Esophagus squamous epithelium (tissue), 5 donors: ENCODE data around the gene PTPRG. TPM values are rescaled to one million over a fixed set of nuclear protein-coding genes. Genes with fewer than 3 reads are reported as not detected.
A peak's percentile ranks its signal among the peaks of the same experiment; 100 is the strongest.

ENCODE experiments used
- DNase-seq: peaks from one replicate; lab custom pipeline; 2025; lab: John Stamatoyannopoulos, UW
- H3K27ac ChIP-seq, 4 donors: fragments of 200-600 bp; sonication (generic); one replicate each; pipeline ENCODE4 v1.5.1; 2016 to 2019; ENCODE audit warnings: mild to moderate bottlenecking in 1 of 4
- H3K27me3 ChIP-seq, 4 donors: fragments of 200-600 bp; sonication (generic); 1 replicate in 3 of 4; 2 replicates in 1 of 4; pipeline versions ENCODE4 v1.5.1 to v1.6.0; 2017 to 2021; ENCODE audit warnings: antibody characterized with exemption in 1 of 4
- H3K36me3 ChIP-seq, 3 donors: fragments of 200-600 bp; sonication (generic); one replicate each; pipeline ENCODE4 v1.5.1; 2016 to 2019
- H3K4me1 ChIP-seq, 3 donors: fragments of 200-600 bp; sonication (generic); one replicate each; pipeline ENCODE4 v1.5.1; 2017 to 2019
- H3K4me3 ChIP-seq, 4 donors: fragments of 200-600 bp; sonication (generic); 1 replicate in 3 of 4; 2 replicates in 1 of 4; pipeline ENCODE4 v1.5.1; 2016 to 2019; ENCODE audit warnings: mild to moderate bottlenecking in 2 of 4, moderate library complexity in 1 of 4
- H3K9me3 ChIP-seq, 3 donors: fragments of 200-600 bp; sonication (generic); one replicate each; pipeline ENCODE4 v1.5.1; 2016 to 2019
- CTCF ChIP-seq, 6 experiments: fragments of 450-650 bp in 4 of 6; fragments of 200-600 bp in 2 of 6; sonication (generic) in 2 of 6; IDR thresholded peaks; one replicate each; pipeline ENCODE4 v1.5.1; 2016 to 2019; ENCODE audit warnings: antibody characterized with exemption in 6 of 6, mild to moderate bottlenecking in 4 of 6, moderate library complexity in 4 of 6
- POLR2A ChIP-seq, 4 donors: fragments of 450-650 bp; IDR thresholded peaks; one replicate each; pipeline ENCODE4 v1.6.1; 2017; ENCODE audit warnings: antibody characterized with exemption in 4 of 4, mild to moderate bottlenecking in 4 of 4, moderate library complexity in 3 of 4
- WGBS, 2 donors: methylation state at CpG; one replicate each; pipeline ENCODE4 v1.1.5; 2018; 5-methylcytosine and 5-hydroxymethylcytosine counted together
- intact Hi-C: fragments of 100-400 bp; cut with DNase I; formaldehyde crosslinking; loops from one replicate; pipeline ENCODE4 v1.15.0; 2022
- total RNA-seq, 4 donors: library from RNA; depleted of rRNA; stranded (reverse); fragments of >200 nt; gene quantifications; one replicate each; pipeline ENCODE4 v1.1.0, GENCODE V29; 2016
- donor health status: DM: yes; HTN: yes; CAD: no.

The PTPRG gene
- total RNA-seq, 4 donors from 2014 or later = 3.7 to 42.2 (median 15.2) TPM

- TF ChIP-seq POLR2A (IDR thresholded peaks at IDR 0.05) (no peak), CTCF (IDR thresholded peaks at IDR 0.05) (no peak)
- Histone ChIP-seq H3K4me3 (no peak overlapping the region), H3K27ac (no peak overlapping the region), H3K27me3 (no peaks in the 10 kb centered on the region), H3K9me3 (no peaks in the 10 kb centered on the region), H3K4me1 (peaks cover 0 to 6% (median 0%) of the 10 kb centered on the region in 3 donors), H3K36me3 (no peaks in the 10 kb centered on the region)
- no peak for DNase-seq
- intact Hi-C loops = loop anchor here (10.0 kb wide), 2 partner anchors 292 to 328 kb away; partner anchors contain the start of gene PTPRG
- 80 to 87% methylated on average over 2 of the region's 2 CpGs for WGBS, 2 donors
Measured at GRCh38 chr3:61857297-61857696, 295.9 kb downstream of the PTPRG start.

- TF ChIP-seq CTCF (IDR thresholded peaks at IDR 0.05) = peak in 4 of 6 experiments; percentile 24 to 54 (median 44)
- no peak for TF ChIP-seq POLR2A (IDR thresholded peaks at IDR 0.05)
- Histone ChIP-seq H3K9me3 (no peaks in the 10 kb centered on the region), H3K4me3 (no peak overlapping the region), H3K4me1 (peaks cover 0 to 6% (median 0%) of the 10 kb centered on the region in 3 donors), H3K27ac (no peak overlapping the region), H3K27me3 (no peaks in the 10 kb centered on the region), H3K36me3 (no peaks in the 10 kb centered on the region)
- WGBS, 2 donors = 11 to 14% methylated on average over 2 of the region's 2 CpGs
- intact Hi-C loops = loop anchor here (10.0 kb wide), 2 partner anchors 293 to 327 kb away; partner anchors contain the start of gene PTPRG
- no peak for DNase-seq
Measured at GRCh38 chr3:61858054-61858453, 296.7 kb downstream of the PTPRG start.

- H3K4me1 ChIP-seq = peaks cover 0 to 6% (median 0%) of the 10 kb centered on the region in 3 donors
- H3K27me3 ChIP-seq = no peaks in the 10 kb centered on the region
- no peaks in the 10 kb centered on the region for H3K9me3 ChIP-seq
- H3K36me3 ChIP-seq = no peaks in the 10 kb centered on the region
- no peak overlapping the region for H3K4me3 ChIP-seq
- 82 to 90% methylated on average over 1 of the region's 1 CpG for WGBS, 2 donors
- intact Hi-C loops = no loop called here
- TF ChIP-seq CTCF (IDR thresholded peaks at IDR 0.05) = no peak
- no peak for TF ChIP-seq POLR2A (IDR thresholded peaks at IDR 0.05)
- H3K27ac ChIP-seq = no peak overlapping the region
- DNase-seq = no peak
Measured at GRCh38 chr3:61861410-61861809, 300.0 kb downstream of the PTPRG start.

GRCh38 chr3:61862614-61863289, 301.4 kb downstream of the PTPRG start:
- DNase-seq = no peak
- Histone ChIP-seq H3K4me3 (no peak overlapping the region), H3K36me3 (no peaks in the 10 kb centered on the region), H3K4me1 (peaks cover 0 to 6% (median 0%) of the 10 kb centered on the region in 3 donors), H3K27ac (no peak overlapping the region), H3K27me3 (no peaks in the 10 kb centered on the region), H3K9me3 (no peaks in the 10 kb centered on the region)
- intact Hi-C loops = no loop called here
- 84 to 87% methylated on average over 6 to 7 of the region's 7 CpGs for WGBS, 2 donors
- TF ChIP-seq POLR2A (IDR thresholded peaks at IDR 0.05) (no peak), CTCF (IDR thresholded peaks at IDR 0.05) (no peak)

GRCh38 chr3:61863579-61863978, 302.2 kb downstream of the PTPRG start:
- 0 to 50% methylated on average over 1 of the region's 1 CpG for whole genome bisulfite sequencing, 2 donors
- intact Hi-C loops = no loop called here
- no peaks in the 10 kb centered on the region for H3K4me1 ChIP-seq

More at GRCh38 chr3:61863579-61863978, 302.2 kb downstream of the PTPRG start:
- no peak for DNase-seq
- Histone ChIP-seq H3K27ac (no peak overlapping the region), H3K9me3 (no peaks in the 10 kb centered on the region), H3K27me3 (no peaks in the 10 kb centered on the region), H3K4me3 (no peak overlapping the region), H3K36me3 (no peaks in the 10 kb centered on the region)
- TF ChIP-seq CTCF (IDR thresholded peaks at IDR 0.05) (no peak), POLR2A (IDR thresholded peaks at IDR 0.05) (no peak)
